HG02981 (cell line): Measurements from ENCODE around the gene KANK2.

ENCODE experiments used
- ATAC-seq: cut with Tn5 transposase; IDR thresholded peaks from one replicate; pipeline ENCODE4 v1.9.1; 2021; ENCODE audit warnings: mild to moderate bottlenecking, moderate library complexity; ENCODE audit not compliant: unreplicated experiment

Gene KANK2

GRCh38 chr19:11226716-11227166, 29.4 kb upstream of the KANK2 start:
- no peak for ATAC-seq

GRCh38 chr19:11225815-11226214, 28.5 kb upstream of the KANK2 start:
- no peak for ATAC-seq

GRCh38 chr19:11225172-11225571, 27.8 kb upstream of the KANK2 start:
- ATAC-seq: no peak

GRCh38 chr19:11224429-11224828, 27.1 kb upstream of the KANK2 start:
- ATAC-seq: no peak

- ATAC-seq: no peak
These were observed 25.9 kb upstream of the KANK2 start for GRCh38 chr19:11223200-11223599.

GRCh38 chr19:11221082-11221598, 23.8 kb upstream of the KANK2 start:
- no peak for ATAC-seq

- no peak for ATAC-seq
These were observed 17.0 kb upstream of the KANK2 start for GRCh38 chr19:11214387-11214786.

GRCh38 chr19:11210656-11210928, 13.2 kb upstream of the KANK2 start:
- no peak for ATAC-seq

GRCh38 chr19:11209839-11210655, 12.7 kb upstream of the KANK2 start:
- no peak for ATAC-seq

- ATAC-seq: no peak
These were observed 11.5 kb upstream of the KANK2 start for GRCh38 chr19:11208561-11209471.

GRCh38 chr19:11205939-11206570, 8.7 kb upstream of the KANK2 start:
- no peak for ATAC-seq

GRCh38 chr19:11204943-11205349, 7.6 kb upstream of the KANK2 start:
- no peak for ATAC-seq

GRCh38 chr19:11204076-11204602, 6.8 kb upstream of the KANK2 start:
- ATAC-seq: no peak

- no peak for ATAC-seq
These were observed 6.1 kb upstream of the KANK2 start for GRCh38 chr19:11203194-11204075.

GRCh38 chr19:11202488-11203193, 5.3 kb upstream of the KANK2 start:
- no peak for ATAC-seq

- no peak for ATAC-seq
These were observed 4.4 kb upstream of the KANK2 start for GRCh38 chr19:11201791-11202190.

- no peak for ATAC-seq
These were observed 3.6 kb upstream of the KANK2 start for GRCh38 chr19:11200931-11201330.

GRCh38 chr19:11200015-11200574, 2.8 kb upstream of the KANK2 start:
- no peak for ATAC-seq

- no peak for ATAC-seq
These were observed 2.2 kb upstream of the KANK2 start for GRCh38 chr19:11199517-11199916.
